BLaER1 (cell line): ENCODE data around the gene PHC2.

Experiments used
- H3K27ac ChIP-seq: shearing (Covaris generic); formaldehyde crosslinking; 2 replicates; pipeline ENCODE4 v1.8.1; 2022
- H3K27me3 ChIP-seq: shearing (Covaris generic); formaldehyde crosslinking; 2 replicates; pipeline ENCODE4 v1.8.1; 2022
- H3K36me3 ChIP-seq: shearing (Covaris generic); formaldehyde crosslinking; 2 replicates; pipeline ENCODE4 v1.8.1; 2022
- H3K4me1 ChIP-seq: shearing (Covaris generic); formaldehyde crosslinking; 2 replicates; pipeline ENCODE4 v1.8.1; 2022
- H3K4me2 ChIP-seq: shearing (Covaris generic); formaldehyde crosslinking; 2 replicates; pipeline ENCODE4 v1.8.1; 2022
- H3K4me3 ChIP-seq: shearing (Covaris generic); formaldehyde crosslinking; 2 replicates; pipeline ENCODE4 v1.8.1; 2022
- H3K9ac ChIP-seq: shearing (Covaris generic); formaldehyde crosslinking; 2 replicates; pipeline ENCODE4 v1.8.1; 2022
- H3K9me3 ChIP-seq: shearing (Covaris generic); formaldehyde crosslinking; 2 replicates; pipeline ENCODE4 v1.8.1; 2022
- H4K20me1 ChIP-seq: shearing (Covaris generic); formaldehyde crosslinking; 2 replicates; pipeline ENCODE4 v1.8.1; 2022
- Cebpa-rat ChIP-seq: shearing (Covaris generic); IDR thresholded peaks from 2 replicates; pipeline ENCODE4 v1.8.1; 2022

Gene PHC2

DNA sequence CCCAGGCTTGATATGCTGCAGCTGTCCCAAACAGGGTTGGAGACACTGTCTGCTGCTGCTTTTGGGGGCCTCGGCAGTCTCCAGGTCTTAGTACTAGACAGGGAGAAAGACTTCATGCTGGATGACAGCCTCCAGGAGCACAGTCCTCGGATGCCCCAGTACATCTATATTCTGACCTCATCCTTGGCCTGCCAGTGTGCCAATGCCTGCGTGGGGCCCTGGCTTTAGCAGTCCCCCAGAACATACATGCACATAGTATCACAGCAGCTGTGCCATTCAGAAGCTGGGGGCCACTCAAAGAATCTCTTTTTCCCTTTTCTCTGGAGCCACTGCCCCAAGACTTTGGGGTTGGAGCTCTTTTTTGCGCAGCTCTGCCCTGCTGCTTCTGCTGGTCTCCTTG lies 37.1 kb upstream of the PHC2 start:
- Histone ChIP-seq H3K27ac (peak overlapping the region; percentile 66), H3K9me3 (peaks cover 11% of the 10 kb centered on the region), H3K4me2 (peak overlapping the region; percentile 79), H3K4me3 (no peak overlapping the region), H3K4me1 (peaks cover 96% of the 10 kb centered on the region), H3K27me3 (no peaks in the 10 kb centered on the region), H3K36me3 (no peaks in the 10 kb centered on the region), H4K20me1 (no peaks in the 10 kb centered on the region), H3K9ac (no peak overlapping the region)
- no peak for TF ChIP-seq Cebpa-rat

DNA sequence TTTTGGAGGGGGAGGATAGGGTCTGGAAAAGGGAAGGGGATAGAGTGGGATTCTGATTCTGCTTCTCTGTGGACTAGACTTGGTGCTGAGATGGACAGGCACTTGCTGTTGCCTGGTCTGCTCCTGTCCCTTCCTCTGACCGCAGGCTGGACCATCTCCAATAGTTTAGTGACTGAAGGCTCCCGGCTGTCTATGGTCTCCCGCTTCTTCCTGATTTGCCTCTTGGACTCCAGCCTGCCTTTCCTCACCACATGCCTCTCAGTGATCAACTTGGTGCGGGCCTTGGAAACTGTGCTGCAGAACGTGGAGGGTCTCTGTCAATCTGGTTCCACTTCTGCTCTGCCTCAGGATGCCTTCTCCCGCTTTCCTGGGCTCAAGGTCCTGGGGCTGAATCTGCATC lies 35.3 kb upstream of the PHC2 start:
- H4K20me1 ChIP-seq, result no peaks in the 10 kb centered on the region
- no peaks in the 10 kb centered on the region for H3K27me3 ChIP-seq
- H3K4me1 ChIP-seq, result peaks cover 100% of the 10 kb centered on the region
- no peak overlapping the region for H3K27ac ChIP-seq
- peaks cover 11% of the 10 kb centered on the region for H3K9me3 ChIP-seq
- H3K36me3 ChIP-seq, result no peaks in the 10 kb centered on the region
- H3K4me3 ChIP-seq, result no peak overlapping the region
- no peak overlapping the region for H3K9ac ChIP-seq
- TF ChIP-seq Cebpa-rat, result no peak
- 0 out of 2 replicates have a peak overlapping the region, but pooled peaks have one; percentile 79 for H3K4me2 ChIP-seq

DNA sequence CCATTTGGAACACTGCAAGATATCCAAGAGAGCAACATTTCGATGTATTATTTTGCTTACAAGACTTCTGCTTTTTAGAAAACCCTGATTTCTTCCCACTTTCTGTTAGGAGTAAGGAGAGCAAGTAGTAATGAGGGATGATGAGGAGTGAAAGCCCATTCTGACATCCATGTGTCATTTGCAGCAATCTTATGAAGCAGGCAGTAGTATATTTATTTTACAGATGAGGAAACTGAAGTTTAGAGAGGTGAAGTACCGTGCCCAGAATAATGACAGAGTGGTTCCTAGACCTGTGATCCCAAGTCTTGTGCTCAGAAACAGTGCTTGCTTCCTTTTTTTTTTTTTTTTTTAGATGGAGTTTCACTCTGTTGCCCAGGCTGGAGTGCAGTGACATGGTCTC lies 34.4 kb upstream of the PHC2 start:
- no peaks in the 10 kb centered on the region for H3K36me3 ChIP-seq
- H3K4me1 ChIP-seq, result peaks cover 100% of the 10 kb centered on the region
- H3K4me3 ChIP-seq, result no peak overlapping the region
- H3K4me2 ChIP-seq, result peak overlapping the region; percentile 93
- no peak overlapping the region for H3K27ac ChIP-seq
- H4K20me1 ChIP-seq, result no peaks in the 10 kb centered on the region
- no peaks in the 10 kb centered on the region for H3K27me3 ChIP-seq
- peaks cover 11% of the 10 kb centered on the region for H3K9me3 ChIP-seq
- TF ChIP-seq Cebpa-rat, result no peak
- no peak overlapping the region for H3K9ac ChIP-seq

DNA sequence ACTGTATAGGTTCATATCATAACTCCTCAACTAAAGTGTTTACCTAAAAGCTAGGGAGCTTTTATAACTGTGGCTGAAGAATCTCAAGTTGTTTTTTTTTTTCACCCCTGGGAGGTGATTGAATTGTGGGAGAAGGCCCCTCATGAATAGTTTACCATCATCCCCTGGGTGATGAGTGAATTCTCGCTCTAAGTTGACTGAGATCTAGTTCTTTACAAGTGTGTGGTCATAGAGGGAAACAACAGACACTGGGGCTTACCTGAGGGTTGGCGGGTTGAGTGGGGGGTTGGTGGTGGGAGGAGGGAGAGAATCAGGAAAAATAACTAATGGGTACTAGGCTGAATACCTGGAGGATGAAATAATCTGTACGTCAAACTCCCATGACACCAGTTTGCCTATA lies 33.7 kb upstream of the PHC2 start:
- H3K27me3 ChIP-seq, result no peaks in the 10 kb centered on the region
- no peak overlapping the region for H3K4me3 ChIP-seq
- no peak for TF ChIP-seq Cebpa-rat
- peaks cover 11% of the 10 kb centered on the region for H3K9me3 ChIP-seq
- H3K4me2 ChIP-seq, result peak overlapping the region; percentile 93
- H4K20me1 ChIP-seq, result no peaks in the 10 kb centered on the region
- no peak overlapping the region for H3K9ac ChIP-seq
- H3K4me1 ChIP-seq, result peaks cover 100% of the 10 kb centered on the region
- H3K27ac ChIP-seq, result no peak overlapping the region
- H3K36me3 ChIP-seq, result no peaks in the 10 kb centered on the region

DNA sequence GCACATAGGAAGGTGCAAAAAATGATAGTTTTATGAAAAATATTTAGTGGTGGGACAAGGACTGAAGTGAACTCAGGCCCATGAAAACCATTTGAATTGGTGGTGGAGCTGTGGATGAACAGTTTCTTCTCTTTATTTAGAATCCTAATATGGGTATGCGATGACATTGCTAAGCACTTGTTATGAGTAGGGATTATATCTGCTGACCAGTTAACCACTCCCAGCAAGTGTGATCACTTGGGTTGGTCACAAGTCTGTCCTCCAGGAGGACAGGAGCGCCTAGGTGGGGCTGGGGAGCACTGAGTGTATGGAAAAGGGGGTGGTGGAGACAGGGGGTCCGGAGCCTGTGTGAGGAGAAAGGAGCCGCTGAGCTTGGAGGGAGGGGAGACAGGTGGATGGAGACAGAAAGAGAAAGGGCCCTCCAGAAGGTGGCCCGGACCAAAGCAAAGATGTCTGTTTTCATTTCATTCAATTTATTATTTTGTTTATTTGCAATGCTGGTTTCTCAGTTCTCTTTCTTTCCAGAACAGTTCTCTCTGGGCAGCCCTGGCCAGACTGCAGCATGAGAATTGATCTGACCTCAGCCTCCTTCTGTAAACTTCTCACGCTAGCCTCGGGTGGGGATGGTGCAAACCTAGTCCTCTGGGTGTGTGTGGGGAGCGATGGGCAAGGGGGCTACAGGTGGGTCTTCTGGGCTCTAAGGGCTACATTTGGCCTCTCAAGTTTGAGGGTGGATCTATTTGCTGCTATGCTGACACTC lies 31.7 kb upstream of the PHC2 start:
- peaks cover 11% of the 10 kb centered on the region for H3K9me3 ChIP-seq
- peak overlapping the region; percentile 8 for H3K9ac ChIP-seq
- TF ChIP-seq Cebpa-rat, result no peak
- no peaks in the 10 kb centered on the region for H3K36me3 ChIP-seq
- H3K27me3 ChIP-seq, result no peaks in the 10 kb centered on the region
- H3K4me3 ChIP-seq, result no peak overlapping the region
- no peaks in the 10 kb centered on the region for H4K20me1 ChIP-seq
- H3K4me2 ChIP-seq, result peak overlapping the region; percentile 93
- peak overlapping the region; percentile 87 for H3K27ac ChIP-seq
- H3K4me1 ChIP-seq, result peaks cover 92% of the 10 kb centered on the region

DNA sequence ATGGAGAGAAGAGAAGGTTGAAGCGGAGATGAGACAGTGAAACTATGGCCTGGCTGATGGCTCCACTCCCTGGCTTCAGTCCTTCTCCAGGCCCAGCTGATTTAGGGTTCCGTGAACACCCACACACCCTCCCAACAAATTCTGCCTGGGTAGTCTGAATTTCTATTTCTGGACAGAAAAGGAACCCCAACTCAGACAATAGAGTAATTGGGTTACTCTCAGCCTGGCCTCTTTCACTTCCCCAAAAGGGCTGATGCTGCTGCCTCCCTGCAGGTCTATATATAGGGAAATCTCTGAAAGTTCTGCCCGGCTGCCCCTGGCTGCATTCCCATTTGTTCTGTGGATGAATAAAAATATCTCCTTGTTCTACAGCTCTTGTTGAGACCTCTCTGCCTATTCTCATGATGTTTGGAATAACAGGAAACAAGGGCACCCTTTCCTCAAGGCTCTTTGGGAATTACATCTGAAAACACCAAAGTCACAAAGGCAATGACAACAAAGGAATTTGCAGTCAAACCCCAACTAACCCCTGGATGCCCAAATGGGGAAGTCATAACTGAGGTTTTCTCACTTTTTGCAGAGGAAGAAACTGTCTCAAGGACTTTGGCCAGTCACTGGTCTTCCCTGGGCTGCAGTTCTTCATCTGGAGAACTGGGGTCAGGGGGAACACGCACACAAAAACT lies 30.2 kb upstream of the PHC2 start:
- Histone ChIP-seq H3K9ac (peak overlapping the region; percentile 69), H3K27ac (peak overlapping the region; percentile 87)

DNA sequence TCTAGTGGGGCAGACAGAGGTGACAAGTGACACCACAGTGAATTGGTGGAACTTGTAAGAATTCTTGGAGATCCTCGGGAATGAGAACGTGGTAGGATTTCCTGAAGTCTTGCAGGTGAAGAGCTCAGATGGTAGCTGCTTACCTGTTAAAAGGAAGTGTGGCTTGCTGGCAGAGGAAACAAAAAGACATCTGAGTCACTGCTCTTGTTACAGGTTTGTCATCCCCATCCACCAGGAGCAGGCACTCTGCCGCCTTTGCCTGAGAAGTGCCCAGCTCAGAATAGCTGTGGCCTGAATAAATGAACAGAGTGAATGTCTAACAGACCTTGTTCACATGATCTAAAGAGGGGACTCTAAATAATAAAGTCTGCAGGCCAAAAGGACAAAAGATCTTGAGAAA lies 29.2 kb upstream of the PHC2 start:
- no peaks in the 10 kb centered on the region for H4K20me1 ChIP-seq
- peak overlapping the region; percentile 93 for H3K4me2 ChIP-seq
- peak overlapping the region; percentile 87 for H3K27ac ChIP-seq
- H3K9me3 ChIP-seq, result no peaks in the 10 kb centered on the region
- H3K9ac ChIP-seq, result peak overlapping the region; percentile 69
- peak overlapping the region; percentile 50; the same call in 1 of the 2 replicates for H3K4me3 ChIP-seq
- H3K4me1 ChIP-seq, result peaks cover 81% of the 10 kb centered on the region
- TF ChIP-seq Cebpa-rat, result no peak
- no peaks in the 10 kb centered on the region for H3K27me3 ChIP-seq
- no peaks in the 10 kb centered on the region for H3K36me3 ChIP-seq

More for the DNA sequence above, 30.2 kb upstream of the PHC2 start:
- Histone ChIP-seq H4K20me1 (no peaks in the 10 kb centered on the region), H3K4me3 (peak overlapping the region; percentile 50), H3K4me1 (peaks cover 81% of the 10 kb centered on the region), H3K36me3 (no peaks in the 10 kb centered on the region), H3K27me3 (no peaks in the 10 kb centered on the region), H3K4me2 (peak overlapping the region; percentile 93), H3K9me3 (peaks cover 1% of the 10 kb centered on the region)
- TF ChIP-seq Cebpa-rat, result no peak

DNA sequence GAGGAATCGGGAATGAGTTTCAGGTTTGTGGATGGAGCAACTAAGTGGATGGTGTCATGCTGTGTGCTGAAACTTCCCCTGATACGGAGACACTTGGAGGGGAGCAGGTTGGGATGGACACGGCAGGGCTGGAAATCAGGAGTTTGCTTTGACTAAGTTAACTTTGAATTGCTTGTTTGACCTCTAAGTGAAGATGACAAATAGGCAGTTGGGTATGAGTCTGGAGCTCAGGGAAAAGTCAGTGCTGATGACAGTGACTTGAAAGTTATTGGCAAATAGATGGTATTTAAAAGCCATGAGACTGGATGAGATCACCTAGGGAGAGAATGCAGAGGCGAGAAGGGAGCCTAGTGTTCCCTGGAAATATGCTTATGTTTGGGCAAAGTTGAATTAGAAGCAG lies 28.8 kb upstream of the PHC2 start:
- TF ChIP-seq Cebpa-rat, result no peak
- Histone ChIP-seq H3K27me3 (no peaks in the 10 kb centered on the region), H4K20me1 (no peaks in the 10 kb centered on the region), H3K4me2 (peak overlapping the region; percentile 93), H3K4me3 (no peak overlapping the region), H3K36me3 (no peaks in the 10 kb centered on the region), H3K9me3 (no peaks in the 10 kb centered on the region), H3K4me1 (peaks cover 79% of the 10 kb centered on the region), H3K27ac (peak overlapping the region; percentile 87), H3K9ac (no peak overlapping the region)

DNA sequence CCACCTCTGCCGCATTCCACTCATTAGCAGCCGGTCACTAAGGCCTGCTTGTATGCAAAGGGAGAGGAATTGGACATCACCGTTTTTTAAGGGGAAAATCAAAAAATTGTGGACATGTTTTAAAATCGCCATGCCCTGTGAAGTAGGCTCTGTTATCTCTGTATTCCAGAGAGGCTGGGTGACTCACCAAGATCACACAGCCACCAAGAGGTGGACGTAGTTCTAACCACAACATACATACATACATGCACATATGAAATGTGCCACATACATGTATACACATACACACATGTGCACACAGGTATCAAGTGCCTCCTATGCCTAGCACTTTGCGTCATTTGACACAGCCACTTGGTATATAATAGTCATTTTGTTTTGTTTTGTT lies 25.6 kb upstream of the PHC2 start:
- Histone ChIP-seq H4K20me1 (no peaks in the 10 kb centered on the region), H3K9me3 (no peaks in the 10 kb centered on the region), H3K27ac (no peak overlapping the region), H3K4me1 (peaks cover 51% of the 10 kb centered on the region), H3K4me2 (no peak overlapping the region), H3K9ac (no peak overlapping the region), H3K27me3 (no peaks in the 10 kb centered on the region), H3K4me3 (no peak overlapping the region), H3K36me3 (no peaks in the 10 kb centered on the region)
- no peak for TF ChIP-seq Cebpa-rat
